Neural crest cell (in vitro differentiated cells): ENCODE data around the gene WNT5B. TPM values are rescaled to one million over a fixed set of nuclear protein-coding genes. Genes with fewer than 3 reads are reported as not detected.

ENCODE experiments used
- DNase-seq: peaks from one replicate; pipeline ENCODE4 v3.0.0; 2021; ENCODE audit warnings: low read depth, mixed read lengths, low spot score
- H3K27ac Mint-ChIP-seq: one replicate; pipeline ENCODE4 v1.8.0; 2021; ENCODE audit warnings: mild to moderate bottlenecking, mixed read lengths; ENCODE audit not compliant: unreplicated experiment
- H3K27me3 Mint-ChIP-seq: 2 replicates; pipeline ENCODE4 v1.8.0; 2021; ENCODE audit warnings: low read depth, mild to moderate bottlenecking, mixed read lengths
- H3K36me3 Mint-ChIP-seq: 2 replicates; pipeline ENCODE4 v1.8.0; 2021; ENCODE audit warnings: low read depth, mild to moderate bottlenecking, mixed read lengths
- H3K4me1 Mint-ChIP-seq: 2 replicates; pipeline ENCODE4 v1.8.0; 2021; ENCODE audit warnings: mixed read lengths
- H3K4me3 Mint-ChIP-seq: one replicate; pipeline ENCODE4 v1.8.0; 2021; ENCODE audit warnings: mild to moderate bottlenecking, mixed read lengths
- H3K9me3 Mint-ChIP-seq: 2 replicates; pipeline ENCODE4 v1.8.0; 2021; ENCODE audit warnings: mixed read lengths
- total RNA-seq: library from RNA; stranded (reverse); gene quantifications from 2 replicates; pipeline ENCODE4 v1.2.1, GENCODE V29; 2021
- TF ChIP-seq, protein P1 (sequence below): fragments of 200-600 bp; sonication (generic); conservative IDR thresholded peaks from 2 replicates; pipeline ENCODE4 v1.5.0; 2021; ENCODE audit warnings: antibody characterized with exemption, mild to moderate bottlenecking

Gene WNT5B
- total RNA-seq, 1 donor from 2014 or later: 14.2 TPM

DNA sequence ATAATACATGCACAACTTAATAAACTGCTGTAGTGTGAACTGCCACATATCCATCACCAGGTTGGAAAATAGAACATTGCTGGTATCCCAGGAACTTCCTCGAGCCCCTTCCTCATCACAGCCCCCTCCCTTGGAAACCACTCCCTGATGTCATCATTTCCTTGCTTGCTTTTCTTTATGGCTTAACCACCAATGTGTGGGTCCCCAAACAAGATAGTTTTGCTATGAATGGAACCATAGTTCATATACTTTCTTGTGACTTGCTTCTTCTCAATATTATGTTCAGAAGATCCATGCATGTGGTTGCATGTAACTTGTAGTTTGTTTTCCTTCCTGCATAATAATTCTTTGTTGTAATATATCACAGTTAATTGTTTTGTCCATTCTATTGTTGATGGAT is 8.9 kb upstream of the WNT5B start:
- Mint-ChIP-seq H3K4me3 (no peak overlapping the region), H3K27ac (no peak overlapping the region), H3K27me3 (no peaks in the 10 kb centered on the region), H3K4me1 (peaks cover 21% of the 10 kb centered on the region), H3K9me3 (no peaks in the 10 kb centered on the region), H3K36me3 (peaks cover 3% of the 10 kb centered on the region)
- TF ChIP-seq, protein P1, sequence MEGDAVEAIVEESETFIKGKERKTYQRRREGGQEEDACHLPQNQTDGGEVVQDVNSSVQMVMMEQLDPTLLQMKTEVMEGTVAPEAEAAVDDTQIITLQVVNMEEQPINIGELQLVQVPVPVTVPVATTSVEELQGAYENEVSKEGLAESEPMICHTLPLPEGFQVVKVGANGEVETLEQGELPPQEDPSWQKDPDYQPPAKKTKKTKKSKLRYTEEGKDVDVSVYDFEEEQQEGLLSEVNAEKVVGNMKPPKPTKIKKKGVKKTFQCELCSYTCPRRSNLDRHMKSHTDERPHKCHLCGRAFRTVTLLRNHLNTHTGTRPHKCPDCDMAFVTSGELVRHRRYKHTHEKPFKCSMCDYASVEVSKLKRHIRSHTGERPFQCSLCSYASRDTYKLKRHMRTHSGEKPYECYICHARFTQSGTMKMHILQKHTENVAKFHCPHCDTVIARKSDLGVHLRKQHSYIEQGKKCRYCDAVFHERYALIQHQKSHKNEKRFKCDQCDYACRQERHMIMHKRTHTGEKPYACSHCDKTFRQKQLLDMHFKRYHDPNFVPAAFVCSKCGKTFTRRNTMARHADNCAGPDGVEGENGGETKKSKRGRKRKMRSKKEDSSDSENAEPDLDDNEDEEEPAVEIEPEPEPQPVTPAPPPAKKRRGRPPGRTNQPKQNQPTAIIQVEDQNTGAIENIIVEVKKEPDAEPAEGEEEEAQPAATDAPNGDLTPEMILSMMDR: no peak
- no peak for DNase-seq

DNA sequence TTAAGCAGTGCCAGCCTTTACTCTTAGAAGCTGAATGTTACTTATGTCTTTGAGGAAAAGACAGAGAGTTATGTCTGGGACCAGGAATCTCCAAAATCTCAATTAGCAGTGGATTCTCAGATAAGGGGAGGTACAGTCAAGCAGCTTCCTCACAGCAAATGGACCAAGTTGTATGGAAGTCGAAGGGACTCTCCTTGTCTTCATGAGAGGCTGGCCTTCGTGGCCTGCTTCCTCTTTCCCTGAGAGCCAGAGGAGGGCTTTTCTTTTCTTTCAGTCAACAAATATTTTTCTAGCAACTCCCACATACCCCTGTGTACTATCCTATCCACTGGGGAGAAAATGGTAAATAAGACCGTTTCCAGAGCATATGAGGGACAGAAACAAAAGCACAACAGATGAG is 6.6 kb upstream of the WNT5B start:
- peaks cover 6% of the 10 kb centered on the region for H3K27me3 Mint-ChIP-seq
- peaks cover 23% of the 10 kb centered on the region for H3K4me1 Mint-ChIP-seq
- H3K9me3 Mint-ChIP-seq: no peaks in the 10 kb centered on the region
- H3K27ac Mint-ChIP-seq: no peak overlapping the region
- TF ChIP-seq, protein P1: no peak
- peaks cover 3% of the 10 kb centered on the region for H3K36me3 Mint-ChIP-seq
- DNase-seq: no peak
- H3K4me3 Mint-ChIP-seq: no peak overlapping the region

DNA sequence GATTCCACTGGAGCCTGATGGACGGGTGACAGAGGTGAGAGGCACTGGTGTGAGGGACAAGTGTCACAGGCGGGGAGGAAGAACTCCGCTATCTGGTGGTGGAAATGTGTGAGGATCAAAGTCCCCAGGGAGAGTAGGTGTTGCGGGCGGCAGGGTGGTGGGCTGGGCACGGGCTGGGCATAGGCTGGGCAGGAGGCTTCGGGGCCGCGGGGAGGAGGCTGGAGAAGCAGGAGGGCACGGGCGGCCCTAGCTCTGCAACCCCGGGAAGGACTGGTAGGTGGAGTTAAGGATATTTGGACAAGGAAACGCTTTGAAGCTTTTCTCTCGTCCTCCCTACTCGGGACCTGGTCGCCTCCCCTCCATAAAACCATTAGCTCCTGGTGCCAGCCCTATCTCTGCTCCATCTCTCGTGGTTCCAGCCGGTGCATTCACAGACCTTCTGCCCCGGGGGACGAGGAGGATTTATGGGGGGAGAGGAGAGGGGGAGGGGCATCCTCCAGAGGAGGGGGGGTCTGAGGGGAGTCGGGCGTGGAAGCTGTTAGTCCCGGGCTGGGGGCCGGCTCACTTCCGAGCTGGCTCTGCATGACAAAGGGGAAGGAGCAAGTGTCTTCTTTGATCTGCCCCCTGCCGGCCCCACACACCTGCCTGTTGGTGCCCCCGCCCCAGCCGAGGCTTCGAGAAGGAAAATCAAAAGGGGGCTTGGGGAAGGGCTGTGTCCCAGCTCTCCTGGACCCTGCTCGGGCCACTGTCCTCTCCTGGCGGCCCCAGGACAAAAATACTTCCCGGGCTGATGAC is 504 bp downstream of the WNT5B start:
- H3K36me3 Mint-ChIP-seq: no peaks in the 10 kb centered on the region
- DNase-seq: no peak
- peaks cover 72% of the 10 kb centered on the region for H3K27me3 Mint-ChIP-seq
- H3K9me3 Mint-ChIP-seq: no peaks in the 10 kb centered on the region
- peak overlapping the region; percentile 82 for H3K4me3 Mint-ChIP-seq
- TF ChIP-seq, protein P1: no peak
- no peak overlapping the region for H3K27ac Mint-ChIP-seq
- peaks cover 40% of the 10 kb centered on the region for H3K4me1 Mint-ChIP-seq

DNA sequence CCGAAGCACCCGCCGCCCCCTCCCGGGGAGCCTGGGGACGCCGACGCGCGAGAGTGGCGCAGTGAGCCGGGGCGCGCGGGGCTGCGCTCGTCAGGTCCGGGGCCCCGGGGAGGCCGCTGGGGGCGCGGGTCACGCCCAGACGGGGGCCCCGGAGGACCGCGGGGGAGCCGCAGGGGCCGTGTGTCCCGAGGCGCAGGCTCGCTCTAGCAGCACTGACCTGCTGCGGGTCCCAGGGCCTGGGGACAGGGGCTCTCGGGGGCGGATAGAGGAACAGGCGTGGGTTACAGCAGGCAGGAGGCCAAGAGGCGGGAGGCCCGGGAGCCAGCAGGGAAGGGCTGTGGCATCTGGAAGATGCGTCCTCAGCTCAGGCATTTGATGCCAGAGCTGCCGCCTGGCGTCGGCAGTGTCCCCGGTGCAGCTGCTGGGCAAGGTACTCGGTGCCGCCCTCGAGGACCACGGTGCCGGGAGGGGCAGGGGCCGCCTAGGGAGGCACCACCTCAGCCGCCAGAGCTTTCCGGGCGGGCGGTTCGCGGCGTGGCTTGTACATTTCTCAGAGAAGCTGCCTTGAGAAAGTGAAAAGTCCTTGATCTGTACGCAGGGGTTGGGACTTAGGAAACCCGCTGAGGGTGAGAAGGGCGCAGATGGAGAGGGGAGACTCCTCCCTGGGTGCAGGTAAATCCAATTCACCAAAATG is 1.2 kb downstream of the WNT5B start:
- Mint-ChIP-seq H3K4me3 (peak overlapping the region; percentile 82), H3K4me1 (peaks cover 35% of the 10 kb centered on the region), H3K9me3 (no peaks in the 10 kb centered on the region), H3K27me3 (peaks cover 74% of the 10 kb centered on the region), H3K36me3 (no peaks in the 10 kb centered on the region), H3K27ac (no peak overlapping the region)
- peak; percentile 15 for DNase-seq
- TF ChIP-seq, protein P1: peak; percentile 42

DNA sequence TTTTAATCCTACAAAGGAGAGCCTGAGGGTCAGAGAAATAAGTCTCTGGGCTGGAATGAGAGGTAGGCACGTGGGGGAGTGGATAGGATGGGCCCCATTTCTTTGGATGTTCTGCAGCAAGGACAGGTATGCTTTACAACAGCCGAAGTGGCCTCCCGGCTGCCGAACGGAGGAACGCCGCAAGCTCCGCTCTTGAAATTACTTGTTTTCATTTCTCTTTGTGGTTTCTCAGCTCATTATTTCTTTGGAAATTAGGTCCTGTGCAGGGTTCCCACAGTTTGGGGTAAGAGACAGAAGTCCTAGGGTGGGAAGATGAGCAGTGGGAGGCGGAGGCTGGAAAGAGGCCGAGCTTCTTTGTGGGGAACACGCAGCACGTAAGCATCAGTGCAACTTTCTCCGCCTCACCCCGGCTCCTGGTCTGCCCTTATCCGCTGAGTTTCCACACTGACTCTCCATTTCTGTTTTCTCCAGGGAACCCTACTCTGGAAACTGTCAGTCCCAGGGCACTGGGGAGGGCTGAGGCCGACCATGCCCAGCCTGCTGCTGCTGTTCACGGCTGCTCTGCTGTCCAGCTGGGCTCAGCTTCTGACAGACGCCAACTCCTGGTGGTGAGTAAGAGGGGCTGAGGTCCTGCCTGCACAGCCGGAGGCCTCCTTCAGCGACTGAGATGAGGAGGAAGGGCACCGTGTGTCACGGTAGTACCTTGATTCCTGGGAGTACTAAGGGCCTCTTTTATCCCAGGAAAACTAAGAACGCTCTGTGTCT is 2.0 kb downstream of the WNT5B start:
- Mint-ChIP-seq H3K4me3 (peak overlapping the region; percentile 78), H3K27me3 (peaks cover 74% of the 10 kb centered on the region), H3K36me3 (no peaks in the 10 kb centered on the region), H3K9me3 (no peaks in the 10 kb centered on the region), H3K27ac (no peak overlapping the region), H3K4me1 (peaks cover 35% of the 10 kb centered on the region)
- DNase-seq: peak; percentile 11
- TF ChIP-seq, protein P1: no peak
